ENCODE measurements around the gene METTL1.

Gene METTL1

DNA sequence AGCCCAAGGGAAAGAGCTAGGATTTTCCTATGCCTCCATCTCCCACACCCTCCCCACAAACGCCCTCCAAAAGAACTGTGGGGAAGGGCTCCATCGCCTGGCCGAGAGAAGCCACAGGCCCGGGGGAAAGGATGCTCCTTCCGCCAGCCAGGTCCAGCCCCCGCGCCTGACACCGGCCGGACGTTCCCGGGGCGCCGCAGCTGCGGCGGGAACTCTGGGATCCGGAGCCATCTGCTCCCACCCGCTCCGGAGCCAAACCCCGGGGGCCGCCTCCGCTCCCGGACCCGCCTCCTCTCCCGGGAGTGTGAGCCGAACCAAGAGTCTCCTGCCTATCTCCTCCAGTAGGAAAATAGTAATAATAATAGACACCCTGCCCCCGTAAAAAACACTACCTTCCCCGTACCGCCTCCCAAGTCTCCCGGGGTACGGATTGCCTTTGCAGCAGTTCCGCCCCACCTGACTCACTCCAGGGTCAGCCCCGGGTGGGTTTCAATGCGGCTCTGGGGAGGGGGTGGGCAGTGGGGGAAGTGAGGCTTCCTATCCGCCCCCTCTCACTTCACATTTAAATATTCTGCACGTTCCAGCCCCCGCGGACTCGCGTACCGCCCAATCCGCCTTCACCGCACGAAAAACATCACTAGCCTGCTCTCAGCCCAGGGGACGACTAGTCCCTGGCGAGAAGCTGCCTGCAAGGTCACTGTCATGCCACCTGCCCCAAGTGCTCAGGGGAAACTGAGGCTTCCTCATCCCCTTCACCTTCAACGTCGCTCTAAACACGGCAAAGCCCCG is 35.8 kb downstream of the METTL1 start:
- FAIRE-seq, result no peak

DNA sequence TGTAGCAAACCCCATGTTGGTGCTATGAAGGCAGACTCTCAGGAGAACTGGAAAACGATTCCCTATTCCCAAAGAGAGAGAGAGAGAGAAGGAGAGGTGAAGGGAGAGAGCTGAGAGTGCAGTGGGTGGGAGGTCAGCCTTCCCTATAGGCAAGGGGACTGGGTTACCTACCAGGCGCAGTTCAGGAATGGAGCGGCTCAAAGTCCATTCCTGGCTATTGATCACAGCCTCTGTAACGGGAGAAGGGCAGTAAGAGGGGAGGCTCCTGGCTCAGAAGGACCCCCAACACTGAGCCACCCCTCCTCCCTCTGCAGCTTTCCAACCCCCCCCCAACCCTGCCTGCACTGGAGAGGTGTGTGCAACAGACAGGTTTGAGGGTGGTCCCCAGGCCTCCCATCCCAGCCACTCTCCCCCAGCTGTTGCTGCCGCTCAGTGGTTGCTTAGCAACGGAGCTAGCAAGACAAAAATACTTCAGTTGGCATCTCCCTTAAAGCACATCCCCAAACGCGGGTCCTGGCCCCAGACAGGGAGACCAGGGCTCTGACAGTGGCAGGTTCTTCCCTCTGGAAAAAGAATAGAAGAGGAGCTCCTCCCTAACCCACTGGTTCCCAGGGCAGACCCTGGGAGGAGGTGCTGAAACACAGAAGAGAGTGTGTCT is 36.6 kb downstream of the METTL1 start:
- no peak for FAIRE-seq

GRCh38 chr12:57734591-57734990 is 37.3 kb downstream of the METTL1 start:
- FAIRE-seq, result no peak

DNA sequence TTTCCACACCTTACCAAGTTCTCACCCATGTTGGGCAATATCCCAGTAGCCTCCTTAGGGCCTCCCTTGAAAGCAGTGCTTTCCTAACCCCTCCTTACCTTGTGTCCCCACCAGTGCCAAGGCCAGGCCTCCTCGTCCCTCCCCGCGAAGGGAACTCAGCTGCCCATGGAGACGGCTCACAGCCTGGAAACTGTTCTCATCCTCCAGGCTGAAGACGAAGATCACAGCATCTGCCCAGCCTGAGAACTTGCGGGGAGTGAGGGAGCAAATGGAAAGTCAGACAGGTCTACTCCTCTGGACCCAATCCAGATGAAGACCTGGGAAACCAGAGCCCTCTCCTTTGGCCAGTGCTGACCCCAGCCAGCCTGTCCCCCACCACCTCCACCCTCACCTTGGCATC is 38.0 kb downstream of the METTL1 start:
- no peak for FAIRE-seq

- FAIRE-seq, result no peak
Measured at GRCh38 chr12:57732726-57733593, 38.9 kb downstream of the METTL1 start.

DNA sequence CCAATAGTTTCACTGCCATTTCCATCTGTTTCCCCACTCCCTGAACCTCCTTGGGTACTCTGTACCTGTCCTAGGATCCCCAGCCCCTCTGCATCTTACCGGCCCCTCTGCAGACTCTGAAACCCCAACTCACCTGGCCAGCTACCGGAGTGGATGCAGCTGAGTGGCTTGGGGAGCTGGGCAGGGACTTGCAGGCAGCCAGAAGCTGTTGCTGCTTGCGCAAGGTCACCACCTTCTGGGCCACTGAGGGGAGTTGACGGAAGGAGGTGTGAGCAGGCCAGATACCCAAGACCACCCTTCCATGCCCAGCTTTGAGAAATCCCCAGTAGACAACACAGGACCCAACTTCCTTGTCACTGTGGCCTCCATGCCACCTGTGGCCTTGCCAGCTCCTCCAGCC is 39.6 kb downstream of the METTL1 start:
- no peak for FAIRE-seq

GRCh38 chr12:57731411-57732080 is 40.4 kb downstream of the METTL1 start:
- no peak for FAIRE-seq

DNA sequence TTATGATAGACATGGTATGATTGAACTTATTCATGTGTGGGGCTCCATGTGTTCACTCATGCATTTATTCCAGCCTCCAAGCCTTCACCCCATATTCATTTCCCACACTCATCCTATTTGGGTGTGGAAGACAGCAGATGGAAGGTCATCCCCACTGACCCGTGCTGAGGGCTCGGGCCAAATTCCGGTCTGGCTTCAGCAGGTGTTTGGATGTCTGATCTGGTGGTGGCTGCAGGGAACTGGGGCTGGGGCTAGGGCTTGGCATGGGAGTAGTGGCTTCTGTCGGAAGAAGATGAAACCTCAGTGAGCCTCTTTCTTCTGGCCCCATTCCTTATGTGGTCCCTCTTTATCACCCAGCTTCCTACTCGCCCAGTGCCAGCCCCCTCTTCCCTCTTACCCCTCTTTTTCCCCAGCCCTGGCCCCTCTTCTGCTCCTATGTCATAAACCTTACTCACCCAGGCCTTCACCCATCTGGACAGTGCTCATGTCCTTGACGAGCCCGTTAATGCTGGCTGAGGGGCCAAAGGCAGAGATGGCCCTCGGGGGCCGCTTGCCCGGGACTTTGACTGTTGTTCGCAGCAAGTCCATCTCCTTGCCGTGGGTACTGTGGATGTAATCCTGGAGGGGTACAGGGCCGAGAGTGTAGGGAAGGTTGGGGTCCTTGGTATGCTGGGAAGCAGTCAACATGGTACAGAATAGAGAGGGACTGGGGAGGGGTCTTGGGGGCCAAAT is 41.4 kb downstream of the METTL1 start:
- FAIRE-seq, result no peak

- no peak for FAIRE-seq
Measured at GRCh38 chr12:57729321-57729844, 42.5 kb downstream of the METTL1 start.

DNA sequence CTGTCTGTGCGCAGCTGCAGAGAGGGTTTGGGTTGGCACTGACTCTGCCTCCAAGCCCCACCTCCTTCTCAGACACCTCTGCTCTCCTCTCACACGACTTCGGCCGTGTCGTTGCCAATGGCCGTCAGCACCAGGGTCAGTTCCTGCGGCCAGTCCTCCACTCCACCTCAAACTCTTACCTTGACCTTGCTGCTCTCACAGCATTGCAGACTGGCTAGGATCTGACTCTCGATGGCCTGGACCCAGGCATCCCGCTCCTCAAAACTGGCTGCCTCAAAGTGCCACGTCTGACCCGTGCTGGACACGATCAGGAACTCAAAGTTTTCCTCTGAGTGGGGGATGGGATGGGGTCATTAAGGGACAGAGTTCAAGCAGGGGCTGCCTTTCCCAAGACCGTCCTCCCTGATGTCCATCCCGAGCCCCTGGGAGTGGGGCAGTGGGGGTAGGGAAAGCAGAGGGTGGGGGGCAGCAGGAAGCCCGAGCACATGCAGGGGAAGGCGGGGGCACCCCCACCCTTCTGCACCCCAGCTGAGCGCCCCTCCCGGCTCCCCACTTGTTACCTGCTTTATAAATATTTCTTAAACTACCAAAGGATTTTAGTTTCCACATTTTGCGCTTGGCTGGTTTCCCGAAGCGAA is 44.0 kb downstream of the METTL1 start:
- no peak for FAIRE-seq

DNA sequence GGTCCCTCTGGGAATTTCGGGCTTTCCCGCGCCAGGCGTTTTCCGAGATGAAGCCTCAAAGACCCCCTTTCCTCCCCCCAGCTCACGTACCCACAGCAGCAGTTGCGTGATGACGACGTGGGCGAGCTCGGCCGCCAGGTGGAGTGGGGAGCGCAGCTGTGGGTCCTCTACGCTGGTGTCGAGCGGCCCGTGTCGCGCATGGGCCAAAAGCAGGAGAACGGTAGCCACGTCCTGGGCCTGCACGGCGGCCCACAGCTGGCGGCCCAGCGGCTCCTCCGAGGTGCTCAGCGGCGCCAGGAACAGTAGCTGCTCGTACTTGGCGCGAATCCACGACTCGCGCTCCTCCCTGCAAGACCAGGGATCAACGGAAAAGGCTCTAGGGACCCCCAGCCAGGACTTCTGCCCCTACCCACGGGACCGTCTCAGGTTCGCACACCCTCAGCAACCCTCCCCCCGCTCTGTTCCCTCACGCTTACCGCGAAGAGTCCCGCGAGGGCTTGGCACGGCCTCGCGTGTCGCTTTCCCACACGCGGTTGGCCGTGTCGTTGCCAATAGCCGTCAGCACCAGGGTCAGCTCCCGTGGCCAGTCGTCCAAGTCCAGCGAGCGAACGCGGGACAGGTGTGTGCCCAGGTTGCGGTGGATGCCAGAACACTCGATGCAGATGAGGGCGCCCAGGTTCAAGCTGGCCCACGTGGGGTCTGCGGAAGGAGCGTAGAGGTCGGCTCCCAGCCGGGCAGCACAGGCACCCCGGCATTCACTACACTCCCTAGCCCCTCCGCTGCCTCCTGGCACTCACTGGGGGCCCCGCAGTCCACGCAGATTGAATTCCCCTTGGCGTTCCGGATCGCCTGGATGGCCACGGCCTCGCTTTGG is 44.8 kb downstream of the METTL1 start:
- no peak for FAIRE-seq

GRCh38 chr12:57726151-57726883 is 45.6 kb downstream of the METTL1 start:
- FAIRE-seq, result no peak

DNA sequence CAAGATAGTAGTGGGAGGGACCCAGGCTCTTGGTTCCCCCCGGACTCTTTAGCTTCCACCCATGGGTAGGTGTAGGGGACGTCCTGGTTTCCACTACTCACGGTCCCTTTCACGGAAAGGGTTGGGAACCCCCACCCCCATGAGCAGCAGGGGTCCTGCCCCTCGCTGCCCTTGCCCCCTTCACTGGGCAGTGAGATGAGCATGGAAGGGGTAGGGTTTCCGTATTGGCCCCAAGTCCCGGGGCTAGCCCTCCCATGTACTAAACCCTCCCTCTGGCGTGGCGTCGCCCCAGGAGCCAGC is 46.1 kb downstream of the METTL1 start:
- FAIRE-seq, result no peak

GRCh38 chr12:57724936-57725740 is 46.8 kb downstream of the METTL1 start:
- no peak for FAIRE-seq

DNA sequence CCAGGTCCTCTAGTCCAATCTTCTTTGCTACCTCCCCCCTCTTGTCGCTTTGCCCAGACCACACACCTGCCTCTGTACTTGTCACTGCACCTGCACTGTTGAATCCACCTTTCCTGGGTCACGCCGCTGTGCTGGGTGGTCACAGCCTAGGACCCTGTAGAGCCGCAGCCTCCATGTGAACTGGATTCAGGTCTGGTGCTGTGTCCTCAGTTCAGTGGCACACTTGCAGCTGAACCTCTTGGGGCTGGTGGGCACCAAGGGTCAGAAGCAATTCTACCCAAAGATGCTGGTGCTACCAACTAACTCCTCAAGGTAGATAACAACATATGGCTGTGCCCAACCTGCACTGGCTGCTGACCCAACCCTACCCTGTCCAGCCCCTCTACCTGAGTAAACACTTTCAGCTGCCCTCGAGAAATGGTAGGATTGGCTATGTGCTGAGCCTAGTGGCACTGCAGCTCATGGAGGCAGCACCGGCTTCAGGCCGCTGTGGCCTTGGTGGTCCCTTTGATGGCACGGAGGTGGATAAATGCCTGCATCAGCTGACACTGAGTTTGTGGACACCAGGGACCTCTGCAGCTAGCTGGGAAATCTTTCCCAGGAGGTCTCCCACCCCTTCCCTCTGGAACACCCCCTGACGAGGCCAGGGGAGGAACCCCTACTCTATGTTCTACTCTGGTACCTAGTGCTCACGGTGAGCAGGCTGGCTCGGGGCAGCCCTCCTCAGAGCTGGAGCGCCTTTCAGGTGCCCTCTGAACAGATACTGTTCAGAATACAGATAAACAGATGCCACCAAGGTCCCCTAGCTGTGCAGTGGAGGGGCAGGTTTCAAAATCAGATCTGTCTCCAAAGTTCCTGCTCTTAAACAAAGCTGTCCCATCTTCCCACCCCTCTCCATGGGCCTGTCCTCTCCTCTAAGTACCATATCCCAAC is 47.6 kb downstream of the METTL1 start:
- no peak for FAIRE-seq

- no peak for FAIRE-seq
Measured at GRCh38 chr12:57723630-57723962, 48.3 kb downstream of the METTL1 start.

DNA sequence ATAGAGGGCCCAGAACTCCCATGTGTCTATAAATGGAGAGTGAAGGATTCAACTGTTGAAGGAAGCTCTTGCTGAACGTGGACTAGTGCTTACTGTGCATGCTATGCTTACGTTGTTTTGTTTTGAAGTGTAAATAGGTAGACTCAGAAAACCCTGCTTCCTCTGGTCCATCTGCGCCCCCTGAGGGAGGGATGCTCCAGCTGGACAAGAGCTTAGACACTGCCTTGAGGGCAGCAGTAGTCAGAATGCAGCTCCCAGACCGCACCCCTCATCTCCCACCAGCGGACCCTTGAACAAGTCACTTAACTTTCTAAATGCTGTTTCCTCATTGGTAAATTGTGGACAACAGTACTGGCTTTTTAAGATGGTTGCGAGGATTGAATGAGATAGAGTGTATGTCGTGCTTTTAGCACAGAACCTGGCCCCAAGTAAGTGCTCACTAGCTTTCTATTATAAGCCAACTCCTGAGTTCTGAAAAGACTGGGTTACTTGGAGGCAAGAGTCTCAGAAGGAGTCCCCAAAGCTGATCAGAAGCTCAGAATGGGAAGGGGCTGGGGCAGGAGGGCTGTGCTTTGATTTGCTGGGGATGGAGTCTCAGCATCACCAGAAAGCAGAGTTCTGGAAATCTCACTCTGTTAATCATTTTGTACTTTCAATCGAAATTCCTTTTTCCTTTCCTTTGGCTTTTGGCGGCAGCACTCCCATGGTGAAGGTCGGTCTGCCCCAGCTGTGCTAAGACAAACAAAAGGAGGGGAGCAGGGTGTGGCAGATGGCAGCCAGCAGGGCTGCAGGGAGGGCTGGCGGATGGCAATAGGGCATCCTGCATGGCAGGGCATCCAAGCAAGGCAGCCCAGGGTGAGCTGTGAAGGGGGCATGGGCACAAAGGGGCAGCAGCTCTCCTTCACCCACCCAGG is 48.9 kb downstream of the METTL1 start:
- no peak for FAIRE-seq

Data from islet of Langerhans (tissue), 1 donor.